Measurements from ENCODE around the gene NUDT21. TPM values are rescaled to one million over a fixed set of nuclear protein-coding genes. Genes with fewer than 3 reads are reported as not detected.
A peak's percentile ranks its signal among the peaks of the same experiment; 100 is the strongest.

Gene NUDT21
- total RNA-seq, 1 experiment from 2014 or later: 218 TPM

GRCh38 chr16:56419740-56420548, 31.2 kb downstream of the NUDT21 start:
- Histone ChIP-seq H3K9ac (ENCODE audit: low read length) (no peak overlapping the region), H3K27me3 (ENCODE audit: insufficient read depth, low read length) (no peaks in the 10 kb centered on the region), H3K9me2 (ENCODE audit: insufficient read depth) (no peaks in the 10 kb centered on the region), H3K79me2 (ENCODE audit: insufficient read depth, low read length) (peaks cover 88% of the 10 kb centered on the region), H3K36me3 (ENCODE audit: control insufficient read depth in 1 of 2, insufficient read depth in 2 of 2, low read length in 2 of 2) (no peaks in the 10 kb centered on the region), H4K20me1 (ENCODE audit: insufficient read depth) (no peaks in the 10 kb centered on the region; the same call in 1 of the 2 replicates), H3K4me2 (ENCODE audit: low read length) (peak overlapping the region; percentile 18), H3K4me1 (ENCODE audit: control insufficient read depth in 1 of 2, insufficient read depth in 2 of 2, low read length in 2 of 2) (peaks cover 18 to 51% of the 10 kb centered on the region in 2 experiments), H3K9me3 (ENCODE audit: control insufficient read depth in 1 of 2, insufficient read depth in 1 of 2, low read depth in 1 of 2, low read length in 2 of 2) (no peaks in the 10 kb centered on the region), H3K4me3 (replicated peaks in 1 of 2; ENCODE audit: low read depth in 1 of 2, low read length in 2 of 2) (no peak overlapping the region), H3K27ac (ENCODE audit: low read depth, low read length) (no peak overlapping the region), H2AFZ (ENCODE audit: low read depth, low read length, poor library complexity, severe bottlenecking) (no peak overlapping the region)
- TF ChIP-seq JUND (IDR thresholded peaks at IDR 0.05) (no peak), CTCF (IDR thresholded peaks at IDR 0.05 in 2 of 3, conservative IDR thresholded peaks at IDR 0.05 in 1 of 3; ENCODE audit: borderline replicate concordance in 1 of 3, insufficient read depth in 1 of 3, low read depth in 2 of 3, low read length in 2 of 3) (peak in 1 of 3 experiments; percentile 26; a peak in 1 of 6 replicates), MAX (IDR thresholded peaks at IDR 0.05) (0 out of 2 replicates have a peak, but pooled peaks have one; percentile 8)
- CTCF ChIA-PET: interaction anchor here (1.7 kb wide), 1 partner anchor 19 kb away, joined by 3 read pairs; no protein-coding TSS in a partner anchor
- no peak for DNase-seq (ENCODE audit: low read depth, low spot score)
- no peak for ATAC-seq
- intact Hi-C loops (cut with micrococcal nuclease): no loop called here
- BruUV-seq (replicated peaks): no TSS peak
- RAD21 ChIA-PET (ENCODE audit: low non-redundant PET in 1 of 2, low total read pairs in 2 of 2, uncharacterized antibody in 2 of 2, unreplicated experiment in 2 of 2): no interaction called here
- POLR2A ChIA-PET: interaction anchor here (0.6 kb wide), 1 partner anchor 11 kb away, joined by 3 read pairs; no protein-coding TSS in a partner anchor

- CTCF ChIA-PET: no interaction called here
- Histone ChIP-seq H3K4me2 (ENCODE audit: low read length) (no peak overlapping the region), H3K9me3 (ENCODE audit: control insufficient read depth in 1 of 2, insufficient read depth in 1 of 2, low read depth in 1 of 2, low read length in 2 of 2) (no peaks in the 10 kb centered on the region), H4K20me1 (ENCODE audit: insufficient read depth) (no peaks in the 10 kb centered on the region), H3K27me3 (ENCODE audit: insufficient read depth, low read length) (no peaks in the 10 kb centered on the region), H3K27ac (ENCODE audit: low read depth, low read length) (no peak overlapping the region), H3K4me3 (replicated peaks in 1 of 2; ENCODE audit: low read depth in 1 of 2, low read length in 2 of 2) (no peak overlapping the region), H3K4me1 (ENCODE audit: control insufficient read depth in 1 of 2, insufficient read depth in 2 of 2, low read length in 2 of 2) (peaks cover 15 to 31% of the 10 kb centered on the region in 2 experiments), H3K9ac (ENCODE audit: low read length) (no peak overlapping the region), H2AFZ (ENCODE audit: low read depth, low read length, poor library complexity, severe bottlenecking) (no peak overlapping the region), H3K9me2 (ENCODE audit: insufficient read depth) (no peaks in the 10 kb centered on the region), H3K36me3 (ENCODE audit: control insufficient read depth in 1 of 2, insufficient read depth in 2 of 2, low read length in 2 of 2) (no peaks in the 10 kb centered on the region; a peak in 1 of 4 replicates), H3K79me2 (ENCODE audit: insufficient read depth, low read length) (peaks cover 71% of the 10 kb centered on the region)
- intact Hi-C loops (cut with micrococcal nuclease): no loop called here
- RAD21 ChIA-PET (ENCODE audit: low non-redundant PET in 1 of 2, low total read pairs in 2 of 2, uncharacterized antibody in 2 of 2, unreplicated experiment in 2 of 2): no interaction called here
- DNase-seq (ENCODE audit: low read depth, low spot score): no peak
- no peak for ATAC-seq
- TF ChIP-seq MAX (IDR thresholded peaks at IDR 0.05) (no peak), YY1 (IDR thresholded peaks at IDR 0.05; ENCODE audit: extremely low read depth, insufficient replicate concordance, low read depth, low read length) (no peak), ATF3 (IDR thresholded peaks at IDR 0.05) (no peak), REST (IDR thresholded peaks at IDR 0.05; ENCODE audit: low read depth) (no peak), SP1 (IDR thresholded peaks at IDR 0.05; ENCODE audit: low read depth) (no peak), SIN3A (IDR thresholded peaks at IDR 0.05; ENCODE audit: low read depth) (no peak), ZNF274 (IDR thresholded peaks at IDR 0.05; ENCODE audit: low read depth, low read length) (no peak)
- POLR2A ChIA-PET: no interaction called here
- no TSS peak for BruUV-seq (replicated peaks)
Measured at GRCh38 chr16:56417138-56417537, 34.0 kb downstream of the NUDT21 start.

Data from HCT116 (cell line).